K562 (cell line): ENCODE results near the gene PDIA5. TPM values are rescaled to one million over a fixed set of nuclear protein-coding genes. Genes with fewer than 3 reads are reported as not detected.

ENCODE experiments used
- ATAC-seq: fragments of 200-7000 bp; cut with Tn5 transposase; 3 replicates; pipeline ENCODE4 v1.9.1; 2020; ENCODE audit warnings: moderate library complexity
- BruUV-seq: library from RNA; stranded (reverse); fragments of 400-500 nt; replicated peaks from 2 replicates; lab custom pipeline; 2021; lab: Mats Ljungman, UMichigan
- CTCF ChIA-PET: fragments of 300-600 bp; formaldehyde crosslinking; extraction: SDS; loops from one replicate; lab custom pipeline; 2021; ENCODE audit warnings: low intra/inter-chr PET ratio; lab: Yijun Ruan, JAX
- POLR2A ChIA-PET: fragments of 300-600, 350-650 bp; sonication (Branson Sonifier 250); formaldehyde crosslinking; extraction: SDS; loops from one replicate; lab custom pipeline; 2021; ENCODE audit warnings: antibody characterized with exemption, inconsistent platforms; lab: Yijun Ruan, JAX
- DNase-seq, 4 experiments: peaks; one replicate each; pipeline versions ENCODE4 v3.0.0 to v3.0.0-alpha.2; 2011 to 2018; ENCODE audit warnings: low spot score in 3 of 4, mixed read lengths in 3 of 4; ENCODE audit errors: extremely low read depth in 1 of 4
- FAIRE-seq: peaks from 2 replicates; lab custom pipeline; 2011; peaks lifted over from hg19 to GRCh38; lab: Jason Lieb, UNC
- H2AFZ ChIP-seq: 2 replicates; pipeline ENCODE4 v1.6.0; 2011; ENCODE audit warnings: low read depth, low read length, control low read depth, inconsistent platforms
- H3K27ac ChIP-seq: fragments of 200-600 bp; 3 replicates; pipeline ENCODE4 v1.8.0; 2011; ENCODE audit warnings: low read depth, mild to moderate bottlenecking, control low read depth, inconsistent platforms, low read length, moderate library complexity, mixed read lengths; ENCODE audit errors: extremely low read depth
- H3K27me3 ChIP-seq, 2 experiments: fragments of 300-600 bp in 1 of 2; 2 replicates in 1 of 2; 3 replicates in 1 of 2; pipeline versions ENCODE4 v1.6.0 to v1.8.0; 2011; ENCODE audit warnings: inconsistent platforms in 2 of 2, low read length in 2 of 2, mild to moderate bottlenecking in 1 of 2, mixed read lengths in 1 of 2, moderate library complexity in 1 of 2; ENCODE audit not compliant: control insufficient read depth in 2 of 2, insufficient read depth in 2 of 2
- H3K36me3 ChIP-seq: fragments of 300-600 bp; 3 replicates; pipeline ENCODE4 v1.8.0; 2011; ENCODE audit warnings: mild to moderate bottlenecking, low read length, inconsistent platforms; ENCODE audit not compliant: control insufficient read depth, insufficient read depth
- H3K4me1 ChIP-seq, 2 experiments: fragments of 200-600 bp in 1 of 2; replicated peaks in 1 of 2; 2 replicates in 1 of 2; 3 replicates in 1 of 2; pipeline versions ENCODE4 v1.5.1 to v1.8.0; 2011; ENCODE audit warnings: inconsistent platforms in 2 of 2, low read length in 2 of 2, mild to moderate bottlenecking in 1 of 2, mixed read lengths in 1 of 2, moderate library complexity in 1 of 2; ENCODE audit not compliant: control insufficient read depth in 2 of 2, insufficient read depth in 2 of 2
- H3K4me2 ChIP-seq: 2 replicates; pipeline ENCODE4 v1.6.1; 2011; ENCODE audit warnings: low read length, control low read depth, inconsistent platforms, mixed read lengths; ENCODE audit not compliant: insufficient read depth
- H3K4me3 ChIP-seq: fragments of 200-600 bp; sonication (generic), shearing (Covaris generic); 2 replicates; pipeline ENCODE4 v1.5.1; 2016; ENCODE audit warnings: control low read depth, inconsistent platforms
- H3K79me2 ChIP-seq: fragments of 200-600 bp; 3 replicates; pipeline ENCODE4 v1.8.0; 2011; ENCODE audit warnings: low read length, inconsistent platforms; ENCODE audit not compliant: control insufficient read depth, insufficient read depth
- H3K9ac ChIP-seq, 2 experiments: 2 replicates each; pipeline versions ENCODE4 v1.6.0 to v1.6.1; 2011; ENCODE audit warnings: low read depth in 2 of 2, low read length in 2 of 2, control low read depth in 1 of 2, inconsistent platforms in 1 of 2, mild to moderate bottlenecking in 1 of 2, mixed read lengths in 1 of 2; ENCODE audit not compliant: insufficient read depth in 1 of 2
- H3K9me1 ChIP-seq: one replicate; pipeline ENCODE4 v1.6.0; 2011; ENCODE audit warnings: inconsistent platforms, mild to moderate bottlenecking, low read length, moderate library complexity; ENCODE audit not compliant: control insufficient read depth, insufficient read depth
- H3K9me3 ChIP-seq: replicated peaks from 2 replicates; pipeline ENCODE4 v1.5.1; 2011; ENCODE audit warnings: low read depth, low read length, inconsistent platforms; ENCODE audit not compliant: control insufficient read depth, insufficient read depth
- H4K20me1 ChIP-seq: replicated peaks from 2 replicates; pipeline ENCODE4 v1.6.1; 2011; ENCODE audit warnings: low read length, inconsistent platforms, mixed read lengths; ENCODE audit not compliant: control insufficient read depth, insufficient read depth
- ADNP ChIP-seq: fragments of 200-800 bp; sonication (Bioruptor generic); IDR thresholded peaks from 2 replicates; pipeline ENCODE4 v1.6.1; 2016; ENCODE audit warnings: missing genetic modification characterization, missing compliant biosample characterization
- ATF4 ChIP-seq: fragments of 450-650 bp; formaldehyde crosslinking; IDR thresholded peaks from 2 replicates; pipeline ENCODE4 v1.4.0; 2022; ENCODE audit warnings: mild to moderate bottlenecking, moderate library complexity
- BACH1 ChIP-seq: fragments of 200-800 bp; sonication (Bioruptor generic); IDR thresholded peaks from 2 replicates; pipeline ENCODE4 v1.6.1; 2016; ENCODE audit warnings: missing genetic modification characterization, missing compliant biosample characterization
- FUS ChIP-seq: fragments of 200-400 bp; formaldehyde crosslinking; optimal IDR thresholded peaks from 2 replicates; pipeline ENCODE3; 2017; ENCODE audit warnings: low read depth, low read length
- MTA2 ChIP-seq: fragments of 450-650 bp; IDR thresholded peaks from 2 replicates; pipeline ENCODE4 v1.6.1; 2016; ENCODE audit warnings: low read depth
- NBN ChIP-seq: fragments of 450-650 bp; IDR thresholded peaks from 2 replicates; pipeline ENCODE4 v1.6.1; 2016; ENCODE audit warnings: low read depth, mild to moderate bottlenecking
- NFE2 ChIP-seq: IDR thresholded peaks from 2 replicates; pipeline ENCODE4 v1.6.1; 2014; ENCODE audit warnings: antibody characterized with exemption, low read depth
- RAD51 ChIP-seq: fragments of 450-650 bp; IDR thresholded peaks from 2 replicates; pipeline ENCODE4 v1.7.1; 2016; ENCODE audit warnings: low read depth, mild to moderate bottlenecking, borderline replicate concordance
- SP1 ChIP-seq: sonication (generic); formaldehyde crosslinking; IDR thresholded peaks from 2 replicates; pipeline ENCODE4 v1.8.1; 2022; ENCODE audit warnings: mild to moderate bottlenecking, missing genetic modification reagents
- STAG1 ChIP-seq: sonication (generic); formaldehyde crosslinking; IDR thresholded peaks from 2 replicates; pipeline ENCODE4 v1.5.0; 2020; ENCODE audit warnings: missing genetic modification reagents, borderline replicate concordance
- STAT5B ChIP-seq: fragments of 250-450 bp; sonication (Bioruptor Pico); IDR thresholded peaks from 2 replicates; pipeline ENCODE4 v1.8.0; 2021; ENCODE audit warnings: mild to moderate bottlenecking, inconsistent platforms
- TCF7L2 ChIP-seq: fragments of 150-350 bp; IDR thresholded peaks from 2 replicates; pipeline ENCODE4 v1.6.1; 2016; ENCODE audit warnings: low read depth, mild to moderate bottlenecking, low read length, moderate library complexity
- VEZF1 ChIP-seq: fragments of 200-800 bp; sonication (Bioruptor generic); IDR thresholded peaks from 2 replicates; pipeline ENCODE4 v1.6.1; 2017; ENCODE audit warnings: missing genetic modification characterization, missing compliant biosample characterization
- ZBTB8A ChIP-seq: fragments of 450-650 bp; IDR thresholded peaks from 2 replicates; pipeline ENCODE4 v1.6.1; 2018; ENCODE audit warnings: mild to moderate bottlenecking, moderate library complexity; ENCODE audit not compliant: partially characterized antibody
- ZNF324 ChIP-seq: fragments of 250-450 bp; sonication (Bioruptor Pico); IDR thresholded peaks from 2 replicates; pipeline ENCODE4 v1.4.0; 2020; ENCODE audit warnings: mild to moderate bottlenecking
- WGBS: fragments of 100-300 bp; shearing (Covaris generic); methylation state at CpG from one replicate; pipeline ENCODE4 v1.1.6; 2016; ENCODE audit warnings: low coverage, mixed read lengths; ENCODE audit not compliant: insufficient coverage; ENCODE audit errors: missing lambda C conversion rate; 5-methylcytosine and 5-hydroxymethylcytosine counted together
- in situ Hi-C: fragments of 300-500 bp; cut with MboI; formaldehyde crosslinking; loops from 4 replicates; pipeline ENCODE4 v1.15.0; 2018; ENCODE audit warnings: inconsistent platforms, mixed read lengths
- intact Hi-C: fragments of 100-400 bp; cut with micrococcal nuclease; formaldehyde crosslinking; loops from 2 replicates; pipeline ENCODE4 v1.14.2; 2022
- polyA plus RNA-seq, 8 experiments: library from polyadenylated mRNA; depleted of rRNA in 4 of 8; stranded (reverse) in 5 of 8; unstranded in 3 of 8; fragments of >200 nt; fragmentation: Nextera tagmentation in 2 of 8; fragmentation: Illumina TruSeq in 1 of 8; extraction: Ambion mirVana in 2 of 8; extraction: Trizol in 1 of 8; gene quantifications; 2 replicates each; pipeline versions ENCODE4 v1.2.1 to v1.2.3, GENCODE V29; 2011 to 2014; ENCODE audit warnings: inconsistent platforms in 1 of 8, missing spikeins in 1 of 8
- total RNA-seq, 7 experiments: library from RNA; depleted of rRNA in 6 of 7; stranded (reverse); fragments of >200 nt in 6 of 7; fragmentation: Illumina TruSeq in 2 of 7; extraction: Trizol in 2 of 7; gene quantifications; 2 replicates each; pipeline versions ENCODE4 v1.2.1 to v1.2.3, GENCODE V29; 2011 to 2021; ENCODE audit warnings: low replicate concordance in 1 of 7

The PDIA5 gene
- total and polyA plus RNA-seq, 9 of the 15 experiments (the other 6 are each of a cell fraction or from before 2014, with no cell fraction given): 3.4 to 31.8 (median 19.6) TPM

GRCh38 chr3:123168122-123168521 is 101.3 kb downstream of the PDIA5 start:
- POLR2A ChIA-PET: no interaction called here
- CTCF ChIA-PET: no interaction called here
- H3K4me3 ChIP-seq: no peak overlapping the region
- H3K36me3 ChIP-seq: peaks cover 24% of the 10 kb centered on the region; the same call in 2 of the 3 replicates
- no peaks in the 10 kb centered on the region for H3K4me1 ChIP-seq
- no peak overlapping the region for H3K9ac ChIP-seq
- TF ChIP-seq ATF4 (no peak), STAT5B (CRISPR knock-in tag) (no peak)
- no peak for DNase-seq
- in situ Hi-C loops: no loop called here
- H3K9me1 ChIP-seq: no peaks in the 10 kb centered on the region
- H3K27ac ChIP-seq: no peak overlapping the region
- no peak overlapping the region for H2AFZ ChIP-seq
- no peaks in the 10 kb centered on the region for H4K20me1 ChIP-seq
- intact Hi-C loops: no loop called here
- no TSS peak for BruUV-seq
- H3K27me3 ChIP-seq: no peaks in the 10 kb centered on the region
- no peaks in the 10 kb centered on the region for H3K9me3 ChIP-seq
- no peak for FAIRE-seq
- H3K4me2 ChIP-seq: no peak overlapping the region
- H3K79me2 ChIP-seq: no peaks in the 10 kb centered on the region
- no peak for ATAC-seq

GRCh38 chr3:123168605-123169004 is 101.8 kb downstream of the PDIA5 start:
- ChIA-PET POLR2A (interaction anchor here (0.6 kb wide), 1 partner anchor 1626 kb away, joined by 3 read pairs; no protein-coding TSS in a partner anchor), CTCF (no interaction called here)
- no peak overlapping the region for H2AFZ ChIP-seq
- no TSS peak for BruUV-seq
- in situ Hi-C loops: no loop called here
- intact Hi-C loops: no loop called here
- no peaks in the 10 kb centered on the region for H3K4me1 ChIP-seq
- H3K27me3 ChIP-seq: no peaks in the 10 kb centered on the region
- H3K36me3 ChIP-seq: peaks cover 21% of the 10 kb centered on the region; the same call in 2 of the 3 replicates
- 63% methylated on average over 2 of the region's 2 CpGs for WGBS
- DNase-seq (no peak), ATAC-seq (no peak), FAIRE-seq (no peak)
- no peak overlapping the region for H3K9ac ChIP-seq
- no peaks in the 10 kb centered on the region for H3K9me1 ChIP-seq
- no peaks in the 10 kb centered on the region for H3K79me2 ChIP-seq
- no peaks in the 10 kb centered on the region for H3K9me3 ChIP-seq
- H4K20me1 ChIP-seq: no peaks in the 10 kb centered on the region
- H3K4me2 ChIP-seq: no peak overlapping the region
- H3K27ac ChIP-seq: no peak overlapping the region
- no peak overlapping the region for H3K4me3 ChIP-seq
- TF ChIP-seq ZNF324 (CRISPR knock-in tag): no peak
- no peak for TF ChIP-seq FUS
- no peak for TF ChIP-seq NFE2
- TF ChIP-seq TCF7L2: no peak
- TF ChIP-seq NBN: no peak
- TF ChIP-seq RAD51: no peak
- no peak for TF ChIP-seq SP1 (CRISPR knock-in tag)
- no peak for TF ChIP-seq ADNP (tag)
- no peak for TF ChIP-seq ZBTB8A
- TF ChIP-seq MTA2: no peak
- no peak for TF ChIP-seq BACH1 (tag)
- TF ChIP-seq STAG1: no peak
- TF ChIP-seq VEZF1 (CRISPR knock-in tag): no peak
